ENCODE results near the gene ATG12. TPM values are rescaled to one million over a fixed set of nuclear protein-coding genes. Genes with fewer than 3 reads are reported as not detected.
A peak's percentile ranks its signal among the peaks of the same experiment; 100 is the strongest.

The ATG12 gene
- total and polyA plus RNA-seq, 2 of the 13 experiments (the other 11 are each of a cell fraction or from before 2014, with no cell fraction given) = 46.4 to 58.1 TPM

- TF ChIP-seq, protein P1, sequence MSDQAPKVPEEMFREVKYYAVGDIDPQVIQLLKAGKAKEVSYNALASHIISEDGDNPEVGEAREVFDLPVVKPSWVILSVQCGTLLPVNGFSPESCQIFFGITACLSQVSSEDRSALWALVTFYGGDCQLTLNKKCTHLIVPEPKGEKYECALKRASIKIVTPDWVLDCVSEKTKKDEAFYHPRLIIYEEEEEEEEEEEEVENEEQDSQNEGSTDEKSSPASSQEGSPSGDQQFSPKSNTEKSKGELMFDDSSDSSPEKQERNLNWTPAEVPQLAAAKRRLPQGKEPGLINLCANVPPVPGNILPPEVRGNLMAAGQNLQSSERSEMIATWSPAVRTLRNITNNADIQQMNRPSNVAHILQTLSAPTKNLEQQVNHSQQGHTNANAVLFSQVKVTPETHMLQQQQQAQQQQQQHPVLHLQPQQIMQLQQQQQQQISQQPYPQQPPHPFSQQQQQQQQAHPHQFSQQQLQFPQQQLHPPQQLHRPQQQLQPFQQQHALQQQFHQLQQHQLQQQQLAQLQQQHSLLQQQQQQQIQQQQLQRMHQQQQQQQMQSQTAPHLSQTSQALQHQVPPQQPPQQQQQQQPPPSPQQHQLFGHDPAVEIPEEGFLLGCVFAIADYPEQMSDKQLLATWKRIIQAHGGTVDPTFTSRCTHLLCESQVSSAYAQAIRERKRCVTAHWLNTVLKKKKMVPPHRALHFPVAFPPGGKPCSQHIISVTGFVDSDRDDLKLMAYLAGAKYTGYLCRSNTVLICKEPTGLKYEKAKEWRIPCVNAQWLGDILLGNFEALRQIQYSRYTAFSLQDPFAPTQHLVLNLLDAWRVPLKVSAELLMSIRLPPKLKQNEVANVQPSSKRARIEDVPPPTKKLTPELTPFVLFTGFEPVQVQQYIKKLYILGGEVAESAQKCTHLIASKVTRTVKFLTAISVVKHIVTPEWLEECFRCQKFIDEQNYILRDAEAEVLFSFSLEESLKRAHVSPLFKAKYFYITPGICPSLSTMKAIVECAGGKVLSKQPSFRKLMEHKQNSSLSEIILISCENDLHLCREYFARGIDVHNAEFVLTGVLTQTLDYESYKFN (CRISPR knock-in tag; conservative IDR thresholded peaks at IDR 0.05) = peak; percentile 69
- TF ChIP-seq FOXA3 (CRISPR knock-in tag; IDR thresholded peaks at IDR 0.05) (peak; percentile 67), SP4 (CRISPR knock-in tag; IDR thresholded peaks at IDR 0.05) (no peak), HNF4A (CRISPR knock-in tag; IDR thresholded peaks at IDR 0.05) (peak; percentile 57), ZNF432 (CRISPR knock-in tag; IDR thresholded peaks at IDR 0.05; ENCODE audit: borderline replicate concordance) (no peak), GATAD2A (CRISPR knock-in tag; IDR thresholded peaks at IDR 0.05) (peak; percentile 40), FOXA1 (IDR thresholded peaks at IDR 0.05) (no peak), FOXA1 (CRISPR knock-in tag; IDR thresholded peaks at IDR 0.05) (peak; percentile 27; the same call in 1 of the 2 replicates), HINFP (CRISPR knock-in tag; IDR thresholded peaks at IDR 0.05; ENCODE audit: low read depth) (no peak), ZNF777 (CRISPR knock-in tag; IDR thresholded peaks at IDR 0.05) (no peak), FOXP1 (IDR thresholded peaks at IDR 0.05) (no peak), FOXP1 (CRISPR knock-in tag; IDR thresholded peaks at IDR 0.05) (peak; percentile 86), ISL2 (CRISPR knock-in tag; IDR thresholded peaks at IDR 0.05) (peak; percentile 17; the same call in 1 of the 2 replicates)
- TF ChIP-seq, protein P2, sequence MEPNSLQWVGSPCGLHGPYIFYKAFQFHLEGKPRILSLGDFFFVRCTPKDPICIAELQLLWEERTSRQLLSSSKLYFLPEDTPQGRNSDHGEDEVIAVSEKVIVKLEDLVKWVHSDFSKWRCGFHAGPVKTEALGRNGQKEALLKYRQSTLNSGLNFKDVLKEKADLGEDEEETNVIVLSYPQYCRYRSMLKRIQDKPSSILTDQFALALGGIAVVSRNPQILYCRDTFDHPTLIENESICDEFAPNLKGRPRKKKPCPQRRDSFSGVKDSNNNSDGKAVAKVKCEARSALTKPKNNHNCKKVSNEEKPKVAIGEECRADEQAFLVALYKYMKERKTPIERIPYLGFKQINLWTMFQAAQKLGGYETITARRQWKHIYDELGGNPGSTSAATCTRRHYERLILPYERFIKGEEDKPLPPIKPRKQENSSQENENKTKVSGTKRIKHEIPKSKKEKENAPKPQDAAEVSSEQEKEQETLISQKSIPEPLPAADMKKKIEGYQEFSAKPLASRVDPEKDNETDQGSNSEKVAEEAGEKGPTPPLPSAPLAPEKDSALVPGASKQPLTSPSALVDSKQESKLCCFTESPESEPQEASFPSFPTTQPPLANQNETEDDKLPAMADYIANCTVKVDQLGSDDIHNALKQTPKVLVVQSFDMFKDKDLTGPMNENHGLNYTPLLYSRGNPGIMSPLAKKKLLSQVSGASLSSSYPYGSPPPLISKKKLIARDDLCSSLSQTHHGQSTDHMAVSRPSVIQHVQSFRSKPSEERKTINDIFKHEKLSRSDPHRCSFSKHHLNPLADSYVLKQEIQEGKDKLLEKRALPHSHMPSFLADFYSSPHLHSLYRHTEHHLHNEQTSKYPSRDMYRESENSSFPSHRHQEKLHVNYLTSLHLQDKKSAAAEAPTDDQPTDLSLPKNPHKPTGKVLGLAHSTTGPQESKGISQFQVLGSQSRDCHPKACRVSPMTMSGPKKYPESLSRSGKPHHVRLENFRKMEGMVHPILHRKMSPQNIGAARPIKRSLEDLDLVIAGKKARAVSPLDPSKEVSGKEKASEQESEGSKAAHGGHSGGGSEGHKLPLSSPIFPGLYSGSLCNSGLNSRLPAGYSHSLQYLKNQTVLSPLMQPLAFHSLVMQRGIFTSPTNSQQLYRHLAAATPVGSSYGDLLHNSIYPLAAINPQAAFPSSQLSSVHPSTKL (CRISPR knock-in tag; IDR thresholded peaks at IDR 0.05) = peak; percentile 28; the same call in 1 of the 2 replicates
- TF ChIP-seq, protein P3, sequence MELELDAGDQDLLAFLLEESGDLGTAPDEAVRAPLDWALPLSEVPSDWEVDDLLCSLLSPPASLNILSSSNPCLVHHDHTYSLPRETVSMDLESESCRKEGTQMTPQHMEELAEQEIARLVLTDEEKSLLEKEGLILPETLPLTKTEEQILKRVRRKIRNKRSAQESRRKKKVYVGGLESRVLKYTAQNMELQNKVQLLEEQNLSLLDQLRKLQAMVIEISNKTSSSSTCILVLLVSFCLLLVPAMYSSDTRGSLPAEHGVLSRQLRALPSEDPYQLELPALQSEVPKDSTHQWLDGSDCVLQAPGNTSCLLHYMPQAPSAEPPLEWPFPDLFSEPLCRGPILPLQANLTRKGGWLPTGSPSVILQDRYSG (CRISPR knock-in tag; IDR thresholded peaks at IDR 0.05) = no peak
These were observed 29.0 kb downstream of the ATG12 start (continued) for GRCh38 chr5:115812372-115812771.

All from HepG2 (cell line).